Lung (tissue), 12 donors: ENCODE results near the gene TMEM184B. TPM values are rescaled to one million over a fixed set of nuclear protein-coding genes. Genes with fewer than 3 reads are reported as not detected.
A peak's percentile ranks its signal among the peaks of the same experiment; 100 is the strongest.

Experiments used
- ATAC-seq: fragments of 200-7000 bp; cut with Tn5 transposase; one replicate; pipeline ENCODE4 v1.9.1; 2020; ENCODE audit warnings: moderate number of reproducible peaks; ENCODE audit not compliant: insufficient read depth, low FRiP score
- DNase-seq, 3 donors: peaks; one replicate each; pipeline ENCODE4 v3.0.0-alpha.2; 2013 to 2017
- H3K27ac ChIP-seq, 2 donors: one replicate each; pipeline ENCODE4 v1.5.1; 2013; ENCODE audit warnings: mild to moderate bottlenecking in 2 of 2, moderate library complexity in 2 of 2, control low read depth in 1 of 2, inconsistent platforms in 1 of 2, low read depth in 1 of 2, low read length in 1 of 2
- H3K27me3 ChIP-seq, 3 donors: one replicate each; pipeline ENCODE4 v1.5.1; 2013; ENCODE audit warnings: low read length in 2 of 3; ENCODE audit not compliant: control insufficient read depth in 3 of 3, insufficient read depth in 3 of 3
- H3K36me3 ChIP-seq, 4 donors: one replicate each; pipeline ENCODE4 v1.5.1; 2013; ENCODE audit warnings: low read length in 4 of 4, mild to moderate bottlenecking in 1 of 4, moderate library complexity in 1 of 4; ENCODE audit not compliant: control insufficient read depth in 4 of 4, insufficient read depth in 4 of 4
- H3K4me1 ChIP-seq, 5 donors: one replicate each; pipeline ENCODE4 v1.5.1; 2013; ENCODE audit warnings: low read length in 5 of 5, mild to moderate bottlenecking in 2 of 5, moderate library complexity in 1 of 5; ENCODE audit not compliant: control insufficient read depth in 5 of 5, insufficient read depth in 5 of 5
- H3K4me3 ChIP-seq: one replicate; pipeline ENCODE4 v1.5.1; 2013; ENCODE audit warnings: mild to moderate bottlenecking, control low read depth, moderate library complexity
- H3K9ac ChIP-seq, 2 donors: one replicate each; pipeline ENCODE4 v1.5.1; 2013; ENCODE audit warnings: low read length in 2 of 2, control low read depth in 1 of 2; ENCODE audit not compliant: insufficient read depth in 1 of 2
- H3K9me3 ChIP-seq, 4 donors: one replicate each; pipeline ENCODE4 v1.5.1; 2013; ENCODE audit warnings: low read length in 3 of 4, mild to moderate bottlenecking in 1 of 4, moderate library complexity in 1 of 4; ENCODE audit not compliant: control insufficient read depth in 4 of 4, insufficient read depth in 3 of 4
- WGBS, 2 donors: extraction: QIAGEN DNeasy Blood & Tissue Kit; methylation state at CpG; one replicate each; pipeline ENCODE4 v1.1.7; 2013; 5-methylcytosine and 5-hydroxymethylcytosine counted together
- polyA plus RNA-seq, 2 donors: library from polyadenylated mRNA; stranded (reverse); fragments of 200-250 nt; gene quantifications; one replicate each; pipeline ENCODE4 v1.2.1, GENCODE V29; 2013
- total RNA-seq, 2 donors: library from RNA; depleted of rRNA in 1 of 2; stranded (reverse); fragments of >200 nt in 1 of 2; gene quantifications; one replicate each; pipeline ENCODE4 v1.2.1, GENCODE V29; 2014 to 2021
- TF ChIP-seq, protein P1 (sequence below): IDR thresholded peaks from 2 replicates; pipeline ENCODE4 v1.5.1; 2012; ENCODE audit warnings: mild to moderate bottlenecking; ENCODE audit errors: control extremely low read depth, extremely low read depth
- donor health status: control.
- donor health status: control.
- donor health status: Bipolar disorder and iron deficiency.
- donor health status: healthy.
- donor health status: DM: yes; HTN: yes; CAD: no.

Gene TMEM184B
- total and polyA plus RNA-seq, 4 donors, result 26.3 to 82.4 (median 39.9) TPM

DNA sequence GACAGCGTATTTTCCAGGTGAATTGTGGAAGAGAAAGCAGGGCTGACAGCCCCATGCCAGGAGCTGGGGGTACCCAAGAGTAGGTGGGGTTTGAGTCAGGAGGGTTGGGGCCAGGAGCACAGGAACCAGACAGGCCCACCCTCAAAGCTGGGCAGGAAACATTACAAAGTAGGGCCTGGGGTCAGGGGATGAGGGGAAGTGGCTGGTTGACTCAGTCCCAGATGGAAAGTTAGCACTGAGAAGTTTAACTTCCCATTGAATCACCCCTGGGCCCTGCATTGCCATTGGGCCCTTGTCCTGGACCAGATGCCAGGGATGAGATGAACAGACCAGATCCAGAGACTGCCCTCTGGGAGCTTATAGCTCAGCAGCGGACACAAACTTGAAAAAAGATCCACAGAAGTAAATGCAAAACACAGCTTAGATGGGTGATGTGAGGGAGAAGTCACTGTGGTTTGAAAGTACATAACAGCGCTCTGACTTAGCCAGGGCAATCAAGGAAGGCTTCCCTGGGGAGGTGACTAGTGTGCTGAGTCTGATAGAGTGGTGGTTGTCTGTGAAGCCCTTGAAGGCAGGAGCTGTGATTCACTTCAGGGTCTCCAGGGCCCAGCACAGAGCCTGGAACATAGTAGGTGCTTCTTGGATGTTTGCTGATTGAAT lies 68.8 kb downstream of the TMEM184B start:
- Histone ChIP-seq H3K4me1 (peaks cover 3 to 37% (median 20%) of the 10 kb centered on the region in 5 donors), H3K36me3 (peaks cover 0 to 6% (median 0%) of the 10 kb centered on the region in 4 donors), H3K9me3 (no peaks in the 10 kb centered on the region), H3K4me3 (peak overlapping the region; percentile 78), H3K9ac (peak overlapping the region in 1 of 2 donors; percentile 0), H3K27ac (peak overlapping the region in 1 of 2 donors; percentile 94), H3K27me3 (no peaks in the 10 kb centered on the region)
- WGBS, 2 donors, result 91 to 93% methylated on average over 3 of the region's 3 CpGs
- no peak for DNase-seq
- TF ChIP-seq, protein P1, sequence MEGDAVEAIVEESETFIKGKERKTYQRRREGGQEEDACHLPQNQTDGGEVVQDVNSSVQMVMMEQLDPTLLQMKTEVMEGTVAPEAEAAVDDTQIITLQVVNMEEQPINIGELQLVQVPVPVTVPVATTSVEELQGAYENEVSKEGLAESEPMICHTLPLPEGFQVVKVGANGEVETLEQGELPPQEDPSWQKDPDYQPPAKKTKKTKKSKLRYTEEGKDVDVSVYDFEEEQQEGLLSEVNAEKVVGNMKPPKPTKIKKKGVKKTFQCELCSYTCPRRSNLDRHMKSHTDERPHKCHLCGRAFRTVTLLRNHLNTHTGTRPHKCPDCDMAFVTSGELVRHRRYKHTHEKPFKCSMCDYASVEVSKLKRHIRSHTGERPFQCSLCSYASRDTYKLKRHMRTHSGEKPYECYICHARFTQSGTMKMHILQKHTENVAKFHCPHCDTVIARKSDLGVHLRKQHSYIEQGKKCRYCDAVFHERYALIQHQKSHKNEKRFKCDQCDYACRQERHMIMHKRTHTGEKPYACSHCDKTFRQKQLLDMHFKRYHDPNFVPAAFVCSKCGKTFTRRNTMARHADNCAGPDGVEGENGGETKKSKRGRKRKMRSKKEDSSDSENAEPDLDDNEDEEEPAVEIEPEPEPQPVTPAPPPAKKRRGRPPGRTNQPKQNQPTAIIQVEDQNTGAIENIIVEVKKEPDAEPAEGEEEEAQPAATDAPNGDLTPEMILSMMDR, result no peak
- ATAC-seq, result no peak

DNA sequence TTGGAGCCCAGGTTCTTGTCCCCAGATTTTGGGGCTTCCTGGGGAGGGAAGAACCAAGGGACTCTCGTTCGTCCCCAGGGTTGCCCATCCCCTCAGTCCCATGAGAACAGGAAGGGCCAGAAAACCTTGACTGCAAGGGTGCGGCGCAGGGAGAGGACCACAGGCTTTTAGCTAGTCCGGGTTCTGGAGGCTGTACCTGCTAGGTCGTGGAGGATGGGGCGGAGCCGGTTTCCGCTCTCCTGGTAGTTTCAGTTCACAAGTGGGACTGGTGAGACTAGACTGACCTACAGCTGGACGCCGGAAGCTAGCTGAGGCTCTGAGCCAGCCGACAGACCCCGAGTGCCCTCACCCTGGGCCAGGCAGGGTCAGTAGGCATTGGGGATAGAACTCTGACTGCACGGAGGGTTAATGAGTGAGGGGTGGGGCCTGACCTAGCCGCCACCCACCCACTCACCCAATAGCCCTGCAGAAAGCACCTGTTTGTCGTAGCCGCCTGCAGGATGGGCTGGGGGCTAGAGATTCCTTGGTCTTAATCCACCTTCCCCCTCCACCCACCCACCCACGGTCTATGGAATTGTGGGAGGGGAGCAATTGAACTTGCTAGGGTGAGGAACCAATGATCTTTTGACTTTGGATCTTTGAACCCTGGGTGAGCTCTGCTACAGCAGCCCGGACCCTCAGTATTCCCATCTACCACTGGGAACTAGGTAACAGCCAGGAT lies 69.6 kb downstream of the TMEM184B start:
- ATAC-seq, result no peak
- peak overlapping the region; percentile 94 to 100 for H3K27ac ChIP-seq
- H3K9ac ChIP-seq, result peak overlapping the region in 1 of 2 donors; percentile 95
- TF ChIP-seq, protein P1, result no peak
- H3K9me3 ChIP-seq, result no peaks in the 10 kb centered on the region
- H3K36me3 ChIP-seq, result peaks cover 0 to 6% (median 0%) of the 10 kb centered on the region in 4 donors
- WGBS, 2 donors, result 4 to 7% methylated on average over 19 of the region's 19 CpGs
- no peaks in the 10 kb centered on the region for H3K27me3 ChIP-seq
- H3K4me3 ChIP-seq, result peak overlapping the region; percentile 78
- peak; percentile 51 to 68 (median 58) for DNase-seq
- H3K4me1 ChIP-seq, result peaks cover 3 to 37% (median 20%) of the 10 kb centered on the region in 5 donors

DNA sequence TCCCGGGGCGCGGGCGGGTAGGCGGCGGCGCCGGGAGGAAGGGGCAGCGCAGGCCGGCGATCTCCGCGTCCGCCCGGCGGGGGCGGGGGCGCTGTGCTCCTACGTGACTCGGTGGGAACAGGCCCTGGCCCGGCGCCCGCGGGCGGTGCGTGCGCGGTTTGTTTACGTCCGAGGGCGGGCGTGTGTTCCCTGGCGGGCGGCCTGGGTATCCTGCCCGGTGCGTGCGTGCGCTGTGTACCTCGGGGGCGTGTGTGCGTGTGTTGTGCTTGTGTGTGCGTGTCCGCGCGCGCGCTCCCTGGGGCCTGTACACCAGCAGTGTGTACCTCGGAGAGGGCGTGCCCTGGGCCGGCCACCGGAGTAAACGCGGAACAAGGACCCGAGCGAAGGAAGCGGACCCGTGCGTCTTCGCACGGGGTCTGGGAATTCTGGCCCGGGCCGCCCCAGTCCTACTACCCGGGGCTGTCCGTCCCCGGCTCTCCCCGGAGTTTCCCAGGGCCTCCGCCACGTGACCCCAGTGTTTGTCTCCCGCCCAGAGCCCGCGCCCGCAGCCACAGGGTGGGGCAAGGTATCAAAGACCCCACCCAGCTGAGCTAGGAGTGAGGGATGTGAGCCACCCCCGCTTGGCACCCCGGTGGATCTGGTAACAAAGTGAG lies 70.2 kb downstream of the TMEM184B start:
- TF ChIP-seq, protein P1, result no peak
- peak; percentile 56 for ATAC-seq
- H3K27me3 ChIP-seq, result no peaks in the 10 kb centered on the region
- peaks cover 0 to 6% (median 0%) of the 10 kb centered on the region in 4 donors for H3K36me3 ChIP-seq
- H3K9ac ChIP-seq, result peak overlapping the region; percentile 51 to 95
- no peaks in the 10 kb centered on the region for H3K9me3 ChIP-seq
- H3K4me1 ChIP-seq, result peaks cover 3 to 37% (median 20%) of the 10 kb centered on the region in 5 donors
- 0% methylated on average over 58 to 74 of the region's 74 CpGs for WGBS, 2 donors
- H3K4me3 ChIP-seq, result peak overlapping the region; percentile 78
- peak; percentile 92 to 95 (median 93) for DNase-seq
- peak overlapping the region; percentile 94 to 100 for H3K27ac ChIP-seq
